K562 (cell line): Measurements from ENCODE around the gene POU2AF3. TPM values are rescaled to one million over a fixed set of nuclear protein-coding genes. Genes with fewer than 3 reads are reported as not detected.

Experiments used
- ATAC-seq: fragments of 200-7000 bp; cut with Tn5 transposase; 3 replicates; pipeline ENCODE4 v1.9.1; 2020; ENCODE audit warnings: moderate library complexity
- BruUV-seq: library from RNA; stranded (reverse); fragments of 400-500 nt; replicated peaks from 2 replicates; lab custom pipeline; 2021; lab: Mats Ljungman, UMichigan
- CTCF ChIA-PET: fragments of 300-600 bp; formaldehyde crosslinking; extraction: SDS; loops from one replicate; lab custom pipeline; 2021; ENCODE audit warnings: low intra/inter-chr PET ratio; lab: Yijun Ruan, JAX
- POLR2A ChIA-PET: fragments of 300-600, 350-650 bp; sonication (Branson Sonifier 250); formaldehyde crosslinking; extraction: SDS; loops from one replicate; lab custom pipeline; 2021; ENCODE audit warnings: antibody characterized with exemption, inconsistent platforms; lab: Yijun Ruan, JAX
- DNase-seq, 4 experiments: peaks; one replicate each; pipeline versions ENCODE4 v3.0.0 to v3.0.0-alpha.2; 2011 to 2018; ENCODE audit warnings: low spot score in 3 of 4, mixed read lengths in 3 of 4; ENCODE audit errors: extremely low read depth in 1 of 4
- FAIRE-seq: peaks from 2 replicates; lab custom pipeline; 2011; peaks lifted over from hg19 to GRCh38; lab: Jason Lieb, UNC
- H2AFZ ChIP-seq: 2 replicates; pipeline ENCODE4 v1.6.0; 2011; ENCODE audit warnings: low read depth, low read length, control low read depth, inconsistent platforms
- H3K27ac ChIP-seq: fragments of 200-600 bp; 3 replicates; pipeline ENCODE4 v1.8.0; 2011; ENCODE audit warnings: low read depth, mild to moderate bottlenecking, control low read depth, inconsistent platforms, low read length, moderate library complexity, mixed read lengths; ENCODE audit errors: extremely low read depth
- H3K27me3 ChIP-seq, 2 experiments: fragments of 300-600 bp in 1 of 2; 2 replicates in 1 of 2; 3 replicates in 1 of 2; pipeline versions ENCODE4 v1.6.0 to v1.8.0; 2011; ENCODE audit warnings: inconsistent platforms in 2 of 2, low read length in 2 of 2, mild to moderate bottlenecking in 1 of 2, mixed read lengths in 1 of 2, moderate library complexity in 1 of 2; ENCODE audit not compliant: control insufficient read depth in 2 of 2, insufficient read depth in 2 of 2
- H3K36me3 ChIP-seq: fragments of 300-600 bp; 3 replicates; pipeline ENCODE4 v1.8.0; 2011; ENCODE audit warnings: mild to moderate bottlenecking, low read length, inconsistent platforms; ENCODE audit not compliant: control insufficient read depth, insufficient read depth
- H3K4me1 ChIP-seq, 2 experiments: fragments of 200-600 bp in 1 of 2; replicated peaks in 1 of 2; 2 replicates in 1 of 2; 3 replicates in 1 of 2; pipeline versions ENCODE4 v1.5.1 to v1.8.0; 2011; ENCODE audit warnings: inconsistent platforms in 2 of 2, low read length in 2 of 2, mild to moderate bottlenecking in 1 of 2, mixed read lengths in 1 of 2, moderate library complexity in 1 of 2; ENCODE audit not compliant: control insufficient read depth in 2 of 2, insufficient read depth in 2 of 2
- H3K4me2 ChIP-seq: 2 replicates; pipeline ENCODE4 v1.6.1; 2011; ENCODE audit warnings: low read length, control low read depth, inconsistent platforms, mixed read lengths; ENCODE audit not compliant: insufficient read depth
- H3K4me3 ChIP-seq: fragments of 200-600 bp; sonication (generic), shearing (Covaris generic); 2 replicates; pipeline ENCODE4 v1.5.1; 2016; ENCODE audit warnings: control low read depth, inconsistent platforms
- H3K79me2 ChIP-seq: fragments of 200-600 bp; 3 replicates; pipeline ENCODE4 v1.8.0; 2011; ENCODE audit warnings: low read length, inconsistent platforms; ENCODE audit not compliant: control insufficient read depth, insufficient read depth
- H3K9ac ChIP-seq, 2 experiments: 2 replicates each; pipeline versions ENCODE4 v1.6.0 to v1.6.1; 2011; ENCODE audit warnings: low read depth in 2 of 2, low read length in 2 of 2, control low read depth in 1 of 2, inconsistent platforms in 1 of 2, mild to moderate bottlenecking in 1 of 2, mixed read lengths in 1 of 2; ENCODE audit not compliant: insufficient read depth in 1 of 2
- H3K9me1 ChIP-seq: one replicate; pipeline ENCODE4 v1.6.0; 2011; ENCODE audit warnings: inconsistent platforms, mild to moderate bottlenecking, low read length, moderate library complexity; ENCODE audit not compliant: control insufficient read depth, insufficient read depth
- H3K9me3 ChIP-seq: replicated peaks from 2 replicates; pipeline ENCODE4 v1.5.1; 2011; ENCODE audit warnings: low read depth, low read length, inconsistent platforms; ENCODE audit not compliant: control insufficient read depth, insufficient read depth
- H4K20me1 ChIP-seq: replicated peaks from 2 replicates; pipeline ENCODE4 v1.6.1; 2011; ENCODE audit warnings: low read length, inconsistent platforms, mixed read lengths; ENCODE audit not compliant: control insufficient read depth, insufficient read depth
- CC2D1A ChIP-seq: fragments of 450-650 bp; IDR thresholded peaks from 2 replicates; pipeline ENCODE4 v1.6.1; 2017; ENCODE audit warnings: mild to moderate bottlenecking
- SMC3 ChIP-seq: conservative IDR thresholded peaks from 2 replicates; pipeline ENCODE4 v1.6.1; 2011; ENCODE audit warnings: low read depth, low read length, improper control_type of control experiment; ENCODE audit not compliant: insufficient read depth
- WGBS: fragments of 100-300 bp; shearing (Covaris generic); methylation state at CpG from one replicate; pipeline ENCODE4 v1.1.6; 2016; ENCODE audit warnings: low coverage, mixed read lengths; ENCODE audit not compliant: insufficient coverage; ENCODE audit errors: missing lambda C conversion rate; 5-methylcytosine and 5-hydroxymethylcytosine counted together
- in situ Hi-C: fragments of 300-500 bp; cut with MboI; formaldehyde crosslinking; loops from 4 replicates; pipeline ENCODE4 v1.15.0; 2018; ENCODE audit warnings: inconsistent platforms, mixed read lengths
- intact Hi-C: fragments of 100-400 bp; cut with micrococcal nuclease; formaldehyde crosslinking; loops from 2 replicates; pipeline ENCODE4 v1.14.2; 2022
- polyA plus RNA-seq, 8 experiments: library from polyadenylated mRNA; depleted of rRNA in 4 of 8; stranded (reverse) in 5 of 8; unstranded in 3 of 8; fragments of >200 nt; fragmentation: Nextera tagmentation in 2 of 8; fragmentation: Illumina TruSeq in 1 of 8; extraction: Ambion mirVana in 2 of 8; extraction: Trizol in 1 of 8; gene quantifications; 2 replicates each; pipeline versions ENCODE4 v1.2.1 to v1.2.3, GENCODE V29; 2011 to 2014; ENCODE audit warnings: inconsistent platforms in 1 of 8, missing spikeins in 1 of 8
- total RNA-seq, 7 experiments: library from RNA; depleted of rRNA in 6 of 7; stranded (reverse); fragments of >200 nt in 6 of 7; fragmentation: Illumina TruSeq in 2 of 7; extraction: Trizol in 2 of 7; gene quantifications; 2 replicates each; pipeline versions ENCODE4 v1.2.1 to v1.2.3, GENCODE V29; 2011 to 2021; ENCODE audit warnings: low replicate concordance in 1 of 7

POU2AF3 gene
- total and polyA plus RNA-seq, 9 of the 15 experiments (the other 6 are each of a cell fraction or from before 2014, with no cell fraction given) = not detected

DNA sequence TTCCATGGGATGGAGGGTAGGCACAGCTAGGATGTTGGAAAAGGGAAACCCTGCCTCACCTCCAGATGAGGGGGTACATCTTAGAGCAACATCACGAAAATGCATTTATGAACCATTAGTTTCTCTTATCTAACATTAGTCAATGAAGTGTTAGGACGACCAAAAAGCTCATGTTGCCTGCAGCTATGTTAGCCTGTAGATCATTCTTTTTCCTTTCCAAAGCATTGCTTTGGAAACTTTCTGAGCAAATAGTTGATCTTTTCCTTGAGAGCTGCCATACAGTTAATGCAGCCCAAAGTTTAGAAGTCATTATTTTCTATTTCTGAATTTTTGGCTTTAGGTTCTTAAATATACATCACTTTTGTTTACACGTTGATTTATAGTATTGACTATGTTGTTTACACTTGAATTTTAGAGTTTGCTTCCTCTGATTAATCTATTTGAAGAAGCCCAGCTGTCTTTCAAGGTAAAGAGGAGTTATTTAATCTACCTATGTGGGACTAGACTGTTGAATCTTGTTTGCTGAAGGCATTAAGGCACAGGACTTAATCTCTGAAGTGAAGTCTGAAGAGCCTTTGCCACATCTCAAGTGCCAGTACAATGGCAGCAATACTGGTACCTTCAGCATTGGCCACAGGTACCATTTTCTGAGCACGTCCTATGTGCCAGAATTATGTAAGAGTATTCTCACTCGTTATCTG, 11.0 kb downstream of the POU2AF3 start:
- intact Hi-C loops = no loop called here
- TF ChIP-seq CC2D1A = no peak
- Histone ChIP-seq H3K9me1 (no peaks in the 10 kb centered on the region), H3K4me1 (no peaks in the 10 kb centered on the region), H3K4me2 (no peak overlapping the region), H3K27ac (no peak overlapping the region), H2AFZ (no peak overlapping the region), H3K9ac (no peak overlapping the region), H3K36me3 (no peaks in the 10 kb centered on the region), H4K20me1 (no peaks in the 10 kb centered on the region), H3K27me3 (peaks cover 0 to 8% of the 10 kb centered on the region in 2 experiments; a peak in 2 of 5 replicates), H3K4me3 (no peak overlapping the region), H3K9me3 (no peaks in the 10 kb centered on the region), H3K79me2 (no peaks in the 10 kb centered on the region)
- ATAC-seq = no peak
- WGBS = 0% methylated on average over 5 of the region's 5 CpGs
- FAIRE-seq = no peak
- ChIA-PET CTCF (no interaction called here), POLR2A (interaction anchor here (0.7 kb wide), 1 partner anchor 11 kb away, joined by 3 read pairs; no protein-coding TSS in a partner anchor)
- in situ Hi-C loops = no loop called here
- no TSS peak for BruUV-seq
- DNase-seq = no peak

DNA sequence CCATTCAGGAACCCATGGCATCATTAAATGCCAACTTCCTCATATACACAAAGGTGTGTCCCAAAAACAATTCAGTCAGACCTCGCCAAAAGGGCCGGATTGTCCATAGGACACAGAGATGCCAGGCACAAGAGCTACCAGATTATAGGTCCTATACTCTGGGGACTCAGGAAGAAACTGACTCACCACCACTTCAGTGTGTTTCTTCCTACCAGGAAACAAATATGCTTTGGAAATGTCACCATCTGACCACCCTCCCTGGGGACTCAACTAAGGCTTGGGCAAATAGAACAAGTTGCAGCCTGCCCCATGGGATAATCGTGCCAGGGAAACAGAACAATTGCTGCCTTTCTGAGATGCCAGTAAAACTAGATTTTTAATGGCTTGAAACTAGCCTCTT, 11.7 kb downstream of the POU2AF3 start:
- no peak for TF ChIP-seq SMC3
- in situ Hi-C loops (no loop called here), intact Hi-C loops (no loop called here)
- WGBS = 0% methylated on average over 3 of the region's 3 CpGs
- no peaks in the 10 kb centered on the region for H3K9me3 ChIP-seq
- FAIRE-seq = no peak
- no peaks in the 10 kb centered on the region for H3K9me1 ChIP-seq
- no peaks in the 10 kb centered on the region for H4K20me1 ChIP-seq
- ChIA-PET CTCF (no interaction called here), POLR2A (interaction anchor here (0.7 kb wide), 1 partner anchor 10 kb away, joined by 3 read pairs; no protein-coding TSS in a partner anchor)
- no peak overlapping the region for H3K4me3 ChIP-seq
- H2AFZ ChIP-seq = no peak overlapping the region
- H3K27me3 ChIP-seq = peaks cover 0 to 8% of the 10 kb centered on the region in 2 experiments; a peak in 2 of 5 replicates
- no peaks in the 10 kb centered on the region for H3K4me1 ChIP-seq
- H3K27ac ChIP-seq = no peak overlapping the region
- no peak for DNase-seq
- H3K79me2 ChIP-seq = no peaks in the 10 kb centered on the region
- no peaks in the 10 kb centered on the region for H3K36me3 ChIP-seq
- no peak for ATAC-seq
- no peak overlapping the region for H3K9ac ChIP-seq
- no TSS peak for BruUV-seq
- no peak overlapping the region for H3K4me2 ChIP-seq
